HG03520 (cell line): ENCODE results near the gene YPEL5.

Experiments used
- ATAC-seq: cut with Tn5 transposase; IDR thresholded peaks from one replicate; pipeline ENCODE4 v1.9.1; 2021; ENCODE audit warnings: mild to moderate bottlenecking, moderate library complexity; ENCODE audit not compliant: unreplicated experiment

YPEL5 gene

GRCh38 chr2:30164131-30164925 lies 17.5 kb downstream of the YPEL5 start:
- no peak for ATAC-seq

- ATAC-seq: peak; percentile 90
Observed at GRCh38 chr2:30165050-30165520, 18.3 kb downstream of the YPEL5 start.

GRCh38 chr2:30165617-30166016 lies 18.8 kb downstream of the YPEL5 start:
- no peak for ATAC-seq

- ATAC-seq: no peak
Observed at GRCh38 chr2:30172627-30173026, 25.8 kb downstream of the YPEL5 start.

- ATAC-seq: no peak
Observed at GRCh38 chr2:30177440-30177839, 30.6 kb downstream of the YPEL5 start.

GRCh38 chr2:30177956-30178355 lies 31.1 kb downstream of the YPEL5 start:
- ATAC-seq: no peak

GRCh38 chr2:30178618-30179434 lies 32.0 kb downstream of the YPEL5 start:
- ATAC-seq: no peak

- ATAC-seq: no peak
Observed at GRCh38 chr2:30179536-30179935, 32.7 kb downstream of the YPEL5 start.

- no peak for ATAC-seq
Observed at GRCh38 chr2:30180226-30180625, 33.4 kb downstream of the YPEL5 start.

- ATAC-seq: no peak
Observed at GRCh38 chr2:30181176-30181575, 34.4 kb downstream of the YPEL5 start.

GRCh38 chr2:30184035-30184434 lies 37.2 kb downstream of the YPEL5 start:
- ATAC-seq: no peak

GRCh38 chr2:30185178-30185577 lies 38.4 kb downstream of the YPEL5 start:
- ATAC-seq: no peak

- ATAC-seq: no peak
Observed at GRCh38 chr2:30188292-30188691, 41.5 kb downstream of the YPEL5 start.

- no peak for ATAC-seq
Observed at GRCh38 chr2:30190637-30191036, 43.8 kb downstream of the YPEL5 start.

- no peak for ATAC-seq
Observed at GRCh38 chr2:30191107-30191506, 44.3 kb downstream of the YPEL5 start.

- no peak for ATAC-seq
Observed at GRCh38 chr2:30191819-30192271, 45.0 kb downstream of the YPEL5 start.

GRCh38 chr2:30192314-30192713 lies 45.5 kb downstream of the YPEL5 start:
- no peak for ATAC-seq

GRCh38 chr2:30193104-30193681 lies 46.4 kb downstream of the YPEL5 start:
- no peak for ATAC-seq

GRCh38 chr2:30194421-30194820 lies 47.6 kb downstream of the YPEL5 start:
- no peak for ATAC-seq

GRCh38 chr2:30195016-30195415 lies 48.2 kb downstream of the YPEL5 start:
- ATAC-seq: no peak

- ATAC-seq: no peak
Observed at GRCh38 chr2:30197570-30198192, 50.9 kb downstream of the YPEL5 start.
